ENCODE data around the gene GLCE. TPM values are rescaled to one million over a fixed set of nuclear protein-coding genes. Genes with fewer than 3 reads are reported as not detected.

Gene GLCE
- total RNA-seq, 1 experiment from 2014 or later: 22.8 TPM

- Histone ChIP-seq H3K36me3 (ENCODE audit: control insufficient read depth, insufficient read depth, low read length) (no peaks in the 10 kb centered on the region), H3K4me3 (ENCODE audit: low read depth in 2 of 2, low read length in 2 of 2) (no peak overlapping the region), H3K27ac (ENCODE audit: low read length) (no peak overlapping the region), H3K27me3 (ENCODE audit: control insufficient read depth, insufficient read depth, low read length) (no peaks in the 10 kb centered on the region), H3K9me3 (ENCODE audit: control insufficient read depth, insufficient read depth, low read depth, low read length) (no peaks in the 10 kb centered on the region), H3K4me1 (ENCODE audit: control insufficient read depth, insufficient read depth, low read length) (no peaks in the 10 kb centered on the region)
- DNase-seq (ENCODE audit: low read depth, low spot score): no peak
- POLR2A ChIA-PET: interaction anchor here (0.6 kb wide), 1 partner anchor 74 kb away, joined by 7 read pairs; no protein-coding TSS in a partner anchor
- intact Hi-C loops (cut with micrococcal nuclease; ENCODE audit: unreplicated experiment): no loop called here
- BruUV-seq (replicated peaks): no TSS peak
- no peak for ATAC-seq
- in situ Hi-C loops (cut with HindIII; ENCODE audit: low pct_unique_long_range_greater_than_20kb, low sequenced_read_pairs): no loop called here
- CTCF ChIA-PET: no interaction called here
- TF ChIP-seq POLR2AphosphoS5 (IDR thresholded peaks at IDR 0.05; ENCODE audit: low read depth, low read length) (no peak), TCF7L2 (IDR thresholded peaks at IDR 0.05; ENCODE audit: low read depth, low read length) (no peak), SIN3A (IDR thresholded peaks at IDR 0.05; ENCODE audit: borderline replicate concordance, insufficient read depth, low read depth, low read length) (no peak), CTCF (IDR thresholded peaks at IDR 0.05) (no peak), REST (IDR thresholded peaks at IDR 0.05; ENCODE audit: insufficient read depth in 1 of 2, low read depth in 2 of 2, low read length in 1 of 2) (no peak)
Measured at GRCh38 chr15:69127306-69127705, 33.1 kb upstream of the GLCE start.

GRCh38 chr15:69128667-69129311 is 31.6 kb upstream of the GLCE start:
- no peak overlapping the region for H3K27ac ChIP-seq (ENCODE audit: low read length)
- no peak for ATAC-seq
- POLR2A ChIA-PET: interaction anchor here (0.6 to 0.7 kb wide), 2 partner anchors 12 to 1644 kb away, joined by 3 read pairs; no protein-coding TSS in a partner anchor

More at GRCh38 chr15:69128667-69129311, 31.6 kb upstream of the GLCE start:
- intact Hi-C loops (cut with micrococcal nuclease; ENCODE audit: unreplicated experiment) (no loop called here), in situ Hi-C loops (cut with HindIII; ENCODE audit: low pct_unique_long_range_greater_than_20kb, low sequenced_read_pairs) (no loop called here)
- DNase-seq (ENCODE audit: low read depth, low spot score): no peak
- TF ChIP-seq CTCF (IDR thresholded peaks at IDR 0.05) (no peak), TCF7L2 (IDR thresholded peaks at IDR 0.05; ENCODE audit: low read depth, low read length) (no peak)
- Histone ChIP-seq H3K27me3 (ENCODE audit: control insufficient read depth, insufficient read depth, low read length) (no peaks in the 10 kb centered on the region), H3K36me3 (ENCODE audit: control insufficient read depth, insufficient read depth, low read length) (no peaks in the 10 kb centered on the region), H3K4me1 (ENCODE audit: control insufficient read depth, insufficient read depth, low read length) (no peaks in the 10 kb centered on the region), H3K4me3 (ENCODE audit: low read depth in 2 of 2, low read length in 2 of 2) (no peak overlapping the region), H3K9me3 (ENCODE audit: control insufficient read depth, insufficient read depth, low read depth, low read length) (no peaks in the 10 kb centered on the region)
- CTCF ChIA-PET: no interaction called here
- BruUV-seq (replicated peaks): no TSS peak
